GM12872 (cell line): ENCODE data around the gene RASGEF1C.

Experiments used
- TF ChIP-seq, protein P1 (sequence below): IDR thresholded peaks from 3 replicates; pipeline ENCODE4 v1.5.1; 2011; ENCODE audit warnings: low read depth, mild to moderate bottlenecking, low read length, moderate library complexity; ENCODE audit not compliant: insufficient read depth

The RASGEF1C gene

DNA sequence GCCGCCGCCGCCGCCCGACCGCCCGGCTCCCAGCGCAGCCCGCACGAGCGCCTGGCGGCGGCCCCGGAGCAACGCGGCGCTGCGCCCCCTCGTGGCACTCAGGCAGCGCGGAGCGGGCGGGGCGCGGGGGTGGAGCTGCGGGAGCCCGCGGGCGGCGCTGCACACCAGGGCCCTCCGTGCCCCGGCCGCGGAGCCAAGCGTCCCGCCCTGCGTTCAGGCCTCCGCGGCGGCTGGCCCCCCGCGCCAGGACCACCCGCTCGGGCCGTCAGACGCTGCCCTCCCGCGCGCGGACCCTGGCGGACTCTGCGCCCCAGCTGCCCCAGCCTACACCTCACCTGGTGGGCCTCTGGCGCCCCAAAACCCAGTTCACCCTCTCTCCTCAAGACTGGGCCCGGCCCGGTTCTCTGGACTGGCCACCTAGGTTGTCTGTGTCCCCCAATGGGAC, at the start of gene RASGEF1C:
TSS of gene RASGEF1C (minus strand) at position 75 of the 445 bp plus-strand sequence. CDS start 71,159 bp downstream, outside the sequence.
- TF ChIP-seq, protein P1, sequence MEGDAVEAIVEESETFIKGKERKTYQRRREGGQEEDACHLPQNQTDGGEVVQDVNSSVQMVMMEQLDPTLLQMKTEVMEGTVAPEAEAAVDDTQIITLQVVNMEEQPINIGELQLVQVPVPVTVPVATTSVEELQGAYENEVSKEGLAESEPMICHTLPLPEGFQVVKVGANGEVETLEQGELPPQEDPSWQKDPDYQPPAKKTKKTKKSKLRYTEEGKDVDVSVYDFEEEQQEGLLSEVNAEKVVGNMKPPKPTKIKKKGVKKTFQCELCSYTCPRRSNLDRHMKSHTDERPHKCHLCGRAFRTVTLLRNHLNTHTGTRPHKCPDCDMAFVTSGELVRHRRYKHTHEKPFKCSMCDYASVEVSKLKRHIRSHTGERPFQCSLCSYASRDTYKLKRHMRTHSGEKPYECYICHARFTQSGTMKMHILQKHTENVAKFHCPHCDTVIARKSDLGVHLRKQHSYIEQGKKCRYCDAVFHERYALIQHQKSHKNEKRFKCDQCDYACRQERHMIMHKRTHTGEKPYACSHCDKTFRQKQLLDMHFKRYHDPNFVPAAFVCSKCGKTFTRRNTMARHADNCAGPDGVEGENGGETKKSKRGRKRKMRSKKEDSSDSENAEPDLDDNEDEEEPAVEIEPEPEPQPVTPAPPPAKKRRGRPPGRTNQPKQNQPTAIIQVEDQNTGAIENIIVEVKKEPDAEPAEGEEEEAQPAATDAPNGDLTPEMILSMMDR: no peak

DNA sequence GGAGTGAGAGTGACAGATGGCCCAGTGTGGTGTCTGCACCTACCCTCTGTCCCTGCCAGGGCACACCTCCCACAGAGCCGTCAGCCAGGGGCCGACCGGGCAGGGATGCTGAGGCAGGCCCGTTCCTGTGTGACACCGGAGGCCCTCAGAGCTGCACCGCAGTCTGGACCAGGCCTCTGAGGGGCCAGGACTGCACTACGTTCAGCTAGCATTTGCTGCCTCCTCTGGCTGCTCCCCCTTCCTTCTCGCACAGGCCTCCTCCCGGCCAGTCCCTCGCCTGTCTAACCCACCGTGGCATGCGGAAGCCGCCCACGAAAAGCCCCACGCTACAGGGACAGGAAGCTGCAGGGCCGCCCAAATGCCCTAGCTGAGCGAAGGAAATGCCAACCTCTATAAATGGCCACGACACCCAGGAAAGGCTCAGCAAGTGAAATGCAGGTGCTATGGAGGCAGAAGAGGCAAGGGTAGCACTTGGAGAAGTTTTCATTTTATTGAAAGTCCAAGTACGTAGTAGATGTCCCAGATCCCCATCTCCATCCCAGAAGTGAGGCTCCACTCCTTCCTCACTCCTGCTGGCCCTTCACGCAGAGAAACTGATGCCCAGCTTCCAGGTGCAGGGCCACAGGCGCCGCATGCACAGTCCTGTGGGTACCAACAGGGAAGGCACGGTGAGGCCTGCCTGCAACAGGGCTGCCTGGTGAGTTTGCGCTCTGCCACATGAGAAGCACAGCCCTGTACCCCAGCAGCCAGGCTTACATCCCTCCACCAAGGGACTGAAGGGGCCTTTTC, 44.2 kb upstream of the RASGEF1C start:
- TF ChIP-seq, protein P1: no peak

DNA sequence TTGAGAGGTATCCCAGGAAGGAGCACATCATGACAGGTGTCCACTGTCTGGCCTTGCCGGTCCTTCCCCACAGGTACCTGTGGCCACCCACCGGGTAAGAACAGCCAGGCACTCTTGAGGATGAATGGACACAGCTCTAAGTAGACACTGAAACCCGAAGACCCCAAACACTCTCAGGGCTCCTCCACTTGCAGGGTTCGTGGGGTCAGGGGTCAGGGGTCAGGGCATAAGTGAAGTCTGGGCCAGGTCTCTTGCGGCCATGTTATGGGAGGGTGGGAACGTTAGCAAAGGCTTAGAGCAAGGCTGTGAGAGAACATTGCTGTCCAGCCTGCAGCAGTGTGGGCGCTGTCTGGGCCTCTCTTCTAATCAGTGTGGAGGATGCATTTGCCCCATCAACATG, 42.9 kb upstream of the RASGEF1C start:
- TF ChIP-seq, protein P1: no peak

DNA sequence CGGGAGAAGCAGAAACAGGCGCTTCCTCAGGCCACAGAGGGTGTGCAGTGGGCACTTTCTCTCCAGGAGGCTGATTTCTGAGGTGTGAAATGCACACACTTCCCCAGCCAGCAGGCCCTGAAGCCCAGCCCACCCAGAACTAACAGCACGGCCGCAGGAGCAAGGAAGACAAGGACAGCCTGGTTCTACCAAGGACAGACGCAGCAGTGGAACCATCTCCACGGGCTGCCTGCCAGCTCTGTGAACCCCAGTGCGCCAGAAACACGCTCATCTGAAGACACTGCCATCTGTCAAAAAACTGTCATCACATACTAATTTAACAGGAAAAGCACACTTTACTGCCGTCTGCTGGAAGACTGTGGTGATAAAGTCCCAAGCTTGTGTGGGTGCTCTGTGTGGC, 42.1 kb upstream of the RASGEF1C start:
- TF ChIP-seq, protein P1: no peak

DNA sequence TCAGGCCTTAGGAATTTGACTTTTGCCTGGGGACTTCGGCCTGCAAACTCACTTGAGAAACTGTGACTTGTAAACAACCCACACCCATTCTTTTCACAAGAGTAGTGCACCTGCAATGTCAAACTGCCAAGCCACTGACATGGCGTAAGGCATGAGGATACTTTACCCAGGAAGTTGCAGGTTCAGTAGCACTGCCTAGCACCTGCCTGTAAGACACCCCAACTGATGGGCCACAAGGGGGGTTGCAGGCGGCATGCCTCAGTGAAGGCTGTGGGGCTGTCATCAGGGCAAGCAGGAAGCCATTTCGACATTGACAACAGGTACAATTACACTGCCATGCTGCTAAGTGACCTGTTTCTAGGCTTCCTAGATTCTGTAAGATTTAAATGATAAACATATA, 41.3 kb upstream of the RASGEF1C start:
- TF ChIP-seq, protein P1: no peak

DNA sequence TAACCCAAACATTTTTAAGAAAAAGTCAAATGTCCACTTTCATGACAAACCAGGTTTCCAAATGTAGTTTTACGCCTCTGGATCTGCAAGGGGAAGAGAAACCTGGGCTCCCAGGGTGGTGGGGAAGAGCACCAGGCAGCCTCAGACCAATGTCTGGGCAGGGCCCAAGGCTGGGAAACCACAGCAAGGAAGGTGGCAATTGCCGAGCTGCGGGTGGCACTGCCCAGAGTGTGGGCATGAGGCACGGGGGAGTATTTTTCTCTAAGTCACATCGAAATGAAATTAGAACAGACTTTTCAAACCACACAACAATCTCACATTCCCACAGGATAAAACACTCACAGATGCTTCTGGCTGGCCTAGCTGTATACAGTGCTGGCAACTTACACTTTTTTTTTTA, 32.6 kb upstream of the RASGEF1C start:
- TF ChIP-seq, protein P1: no peak

DNA sequence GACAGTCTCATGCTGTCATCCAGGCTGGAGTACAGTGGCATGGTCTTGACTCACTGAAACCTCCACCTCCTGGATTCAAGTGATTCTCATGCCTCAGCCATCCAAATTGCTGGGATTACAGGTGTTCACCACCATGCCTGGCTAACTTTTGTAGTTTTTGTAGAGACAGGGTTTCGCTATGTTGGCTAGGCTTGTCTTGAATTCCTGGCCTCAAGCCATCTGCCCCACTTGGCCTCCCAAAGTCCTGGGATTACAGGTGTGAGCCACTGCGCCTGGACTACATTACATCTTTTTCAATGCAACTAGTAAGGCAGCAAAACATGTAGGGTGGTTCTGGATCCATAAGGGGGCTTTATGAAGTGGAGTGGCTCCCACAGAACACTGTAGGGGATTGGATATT, 29.6 kb upstream of the RASGEF1C start:
- TF ChIP-seq, protein P1: no peak
